Activated CD8-positive, alpha-beta memory T cell treated with anti-CD3 and anti-CD28 coated beads for 48 hours (primary cell): ENCODE data around the gene RAI14.

Source experiments
- DNase-seq, 3 experiments: peaks; one replicate each; pipeline ENCODE4 v3.0.0-alpha.2; 2020; ENCODE audit warnings: low read depth in 2 of 3, low spot score in 2 of 3

The RAI14 gene

DNA sequence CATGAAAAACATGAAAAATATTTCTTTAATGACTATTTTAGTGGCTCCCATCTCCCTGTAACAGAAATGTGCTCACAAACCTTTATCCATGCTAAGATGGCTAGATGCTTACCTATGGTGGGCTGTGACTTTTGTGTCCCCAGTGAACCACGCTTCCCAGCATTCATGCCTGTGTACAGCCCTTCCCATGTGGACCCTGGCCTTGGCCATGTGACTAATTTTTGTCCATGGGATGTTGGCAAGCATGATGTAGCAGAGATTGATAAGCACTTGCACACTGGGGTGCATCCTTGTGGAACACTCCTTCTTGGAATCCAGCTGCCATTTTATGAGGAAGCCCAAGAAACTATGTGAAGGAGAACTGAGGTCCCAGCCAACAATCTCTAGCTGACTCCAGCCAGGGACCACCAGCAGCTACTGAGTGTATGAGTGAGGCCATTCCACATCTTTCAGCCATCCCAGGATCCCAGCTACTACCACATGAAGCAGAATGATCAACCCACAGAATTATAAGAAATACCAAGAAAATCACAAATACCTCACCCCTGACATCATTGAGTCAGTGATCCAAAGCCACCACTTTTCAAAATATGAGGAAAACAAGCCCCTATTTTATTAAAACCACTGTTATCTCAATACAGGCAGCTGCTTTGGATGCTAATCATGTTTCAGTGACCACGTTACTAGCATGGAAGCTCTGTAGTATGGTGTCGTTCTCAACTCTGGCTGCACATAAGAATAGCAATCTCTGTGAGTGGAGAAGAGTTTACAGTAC, 16.1 kb upstream of the RAI14 start:
- DNase-seq: no peak

DNA sequence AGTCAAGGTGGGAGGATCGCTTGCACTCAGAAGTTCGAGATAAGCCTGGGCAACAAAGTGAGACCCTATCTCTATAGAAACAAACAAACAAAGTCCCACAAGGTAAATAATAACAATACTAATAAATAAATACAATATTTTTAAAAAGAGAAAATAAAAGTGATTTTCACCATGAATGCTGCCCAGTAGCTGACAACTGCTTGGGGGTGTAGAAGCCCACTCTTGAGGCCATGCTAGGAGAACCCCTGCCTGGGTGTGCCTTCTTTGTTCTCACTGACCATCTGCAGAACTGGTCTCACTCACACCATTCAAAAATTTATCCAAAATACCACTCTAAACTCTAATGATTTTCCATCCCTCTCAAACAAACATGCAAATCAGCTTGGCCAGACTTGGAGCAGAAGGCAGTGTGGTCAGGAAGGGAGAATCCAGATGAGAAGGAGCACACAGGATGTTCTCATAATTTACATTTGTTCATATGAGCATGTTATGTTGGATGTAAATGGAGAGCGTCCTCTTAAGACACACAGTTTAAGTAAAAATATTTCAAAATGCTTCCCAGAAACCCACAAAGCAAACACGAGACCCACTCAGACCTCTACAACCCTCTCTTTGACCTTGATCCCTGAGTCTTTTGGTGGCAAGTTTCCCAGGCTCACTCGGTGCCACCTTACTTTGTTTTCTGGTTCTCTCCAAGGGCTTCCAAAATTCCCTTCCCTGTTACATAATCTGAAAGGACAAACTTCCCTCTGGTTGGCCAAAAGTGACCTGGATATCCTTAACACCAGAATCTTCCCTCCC, 7.9 kb upstream of the RAI14 start:
- DNase-seq: no peak

DNA sequence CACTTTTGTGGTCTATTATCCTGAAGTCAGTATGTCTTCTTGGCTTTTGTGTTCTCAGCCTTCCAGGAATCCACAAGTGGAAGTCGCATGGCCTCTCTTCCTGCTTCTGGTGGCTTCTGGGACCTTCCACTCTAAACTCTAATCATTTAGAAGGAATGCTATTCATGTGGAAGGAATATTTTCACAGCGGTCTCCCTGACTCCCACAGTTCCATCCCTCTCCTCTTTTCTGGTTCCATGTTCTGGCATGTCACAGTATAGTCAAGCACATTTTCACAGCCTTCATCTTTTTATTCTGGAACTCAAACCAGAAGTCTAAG, 7.3 kb upstream of the RAI14 start:
- DNase-seq: no peak

DNA sequence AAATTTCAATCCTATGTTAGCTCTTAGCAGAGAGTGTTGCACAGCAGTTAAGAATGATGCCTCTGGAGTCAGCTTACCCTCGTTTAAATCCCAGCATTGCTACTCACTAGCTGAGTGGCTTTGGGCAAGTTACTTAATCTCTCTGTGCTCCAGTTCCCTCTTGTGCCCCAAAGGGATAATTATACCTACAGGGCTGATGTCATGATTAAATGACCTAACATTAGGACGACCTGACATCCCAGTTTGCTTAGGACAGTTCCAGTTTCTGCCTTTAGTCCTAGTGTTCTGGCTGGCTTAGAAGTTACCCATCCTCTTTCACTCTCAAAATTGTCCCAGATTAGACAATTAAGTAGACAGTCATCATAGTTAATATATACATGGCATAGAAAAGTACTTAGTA, 4.3 kb upstream of the RAI14 start:
- no peak for DNase-seq

DNA sequence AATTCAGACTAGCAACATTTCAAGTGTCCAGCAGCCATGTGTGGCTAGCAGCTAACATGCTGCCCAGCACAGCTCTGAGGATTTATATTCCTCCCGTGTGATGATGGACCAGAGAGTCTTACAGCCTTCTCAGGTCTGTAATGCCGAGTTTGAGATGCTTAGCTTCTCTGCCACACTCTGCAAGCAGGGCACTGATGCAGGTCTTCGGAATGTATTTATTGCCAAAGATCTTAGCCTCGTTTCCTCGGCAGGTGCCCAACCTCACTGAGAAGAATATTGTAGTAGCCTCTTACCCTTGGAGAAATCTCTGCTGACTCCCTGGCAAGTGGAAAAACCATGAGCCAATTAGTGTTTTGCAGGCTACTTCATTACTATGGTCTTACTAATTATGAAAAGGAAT, 3.7 kb upstream of the RAI14 start:
- no peak for DNase-seq

DNA sequence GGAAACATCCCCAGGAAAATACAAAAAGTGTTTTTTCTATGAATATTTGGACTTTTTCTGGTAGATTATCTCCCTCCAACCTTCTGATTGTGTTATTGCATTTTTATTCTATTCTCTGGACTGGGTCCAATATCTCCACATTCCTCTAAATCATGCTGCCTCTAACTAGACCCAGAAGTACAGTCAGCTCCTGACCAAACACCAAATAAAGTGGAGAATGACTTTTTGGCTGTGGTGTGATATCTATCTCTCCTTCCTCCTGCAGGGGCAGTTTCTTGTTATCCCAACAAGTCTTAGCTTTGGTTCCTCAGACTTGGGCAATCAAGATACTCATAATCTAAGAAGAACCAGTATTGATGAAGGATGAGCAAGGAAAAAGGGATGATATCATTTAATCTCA, 3.2 kb upstream of the RAI14 start:
- no peak for DNase-seq

DNA sequence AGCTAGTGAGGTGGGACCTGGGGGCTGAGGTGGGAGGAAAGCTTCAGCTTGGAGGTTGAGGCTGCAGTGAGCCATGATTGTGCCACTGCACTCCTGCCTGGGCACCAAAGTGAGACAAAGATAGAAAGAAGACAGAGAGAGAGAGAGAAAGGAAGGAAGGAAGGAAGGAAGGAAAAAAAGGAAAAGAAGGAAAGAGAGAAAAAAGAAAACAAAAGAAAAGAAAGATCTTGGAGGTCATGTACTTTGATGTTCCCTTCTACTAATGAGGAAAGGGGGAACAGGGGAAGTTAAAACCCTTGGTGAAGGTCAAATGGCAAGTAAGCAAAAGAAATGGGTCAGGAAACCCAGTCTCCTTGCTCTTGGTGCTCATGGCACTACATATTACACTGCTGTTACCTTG, 2.4 kb upstream of the RAI14 start:
- no peak for DNase-seq

DNA sequence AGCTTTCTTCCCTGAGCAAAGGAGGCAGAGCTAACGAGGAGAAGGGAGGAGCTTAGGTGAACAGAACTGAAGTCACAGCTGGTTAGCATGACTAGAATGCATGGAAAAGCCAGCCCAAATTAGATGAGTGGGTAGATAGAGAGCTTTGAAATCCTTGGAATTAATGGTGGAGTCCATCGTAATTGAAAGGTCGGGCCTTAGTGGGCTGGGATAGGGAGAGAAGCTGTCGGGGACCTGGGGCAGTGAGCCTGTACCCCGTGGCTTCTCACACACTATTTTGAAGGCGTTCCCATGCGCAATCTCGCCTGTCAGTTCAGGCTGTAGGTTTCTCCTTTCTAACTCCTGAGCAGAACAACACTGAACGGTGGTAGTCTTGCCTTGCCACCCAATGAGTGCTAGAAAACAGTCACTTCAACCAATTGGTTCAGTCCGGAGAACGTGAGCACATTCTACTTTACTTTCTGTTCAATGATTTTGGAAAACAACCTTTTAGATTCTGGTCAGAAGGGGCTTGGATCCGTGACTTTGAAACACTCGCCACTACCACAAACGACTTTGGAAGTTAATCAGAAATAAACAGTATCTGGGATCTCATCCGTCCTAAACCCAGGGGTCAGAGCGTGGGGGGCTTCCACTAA, 655 bp upstream of the RAI14 start:
- no peak for DNase-seq

DNA sequence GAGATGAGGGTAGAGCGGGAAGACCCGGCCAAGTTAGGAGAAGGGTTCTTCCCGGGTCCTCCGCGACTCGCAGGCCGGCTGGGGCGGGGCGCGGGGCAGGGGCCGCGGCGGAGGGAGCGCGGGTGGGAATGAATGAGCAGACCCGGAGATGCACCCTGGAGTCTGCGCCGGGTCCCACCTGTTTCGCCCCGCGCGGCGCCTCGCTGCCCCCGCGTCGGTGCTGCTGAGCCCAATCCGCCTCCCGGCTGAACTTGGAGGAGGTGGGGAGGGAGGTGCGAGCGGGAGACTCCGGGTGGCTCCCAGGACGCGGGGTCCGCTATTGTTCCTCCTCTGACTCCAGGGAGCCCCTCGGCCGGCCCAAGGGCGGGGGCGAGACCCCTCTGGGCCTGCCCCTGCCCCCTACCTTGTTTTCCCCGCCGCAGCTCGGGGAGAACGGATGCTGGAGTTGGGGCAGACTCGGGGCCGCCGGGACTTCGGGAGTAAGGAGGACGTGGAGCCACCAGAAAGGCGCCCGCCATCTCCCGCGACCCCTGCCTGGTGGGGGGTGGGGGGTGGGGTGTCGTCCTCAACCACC, 659 bp downstream of the RAI14 start:
- no peak for DNase-seq

DNA sequence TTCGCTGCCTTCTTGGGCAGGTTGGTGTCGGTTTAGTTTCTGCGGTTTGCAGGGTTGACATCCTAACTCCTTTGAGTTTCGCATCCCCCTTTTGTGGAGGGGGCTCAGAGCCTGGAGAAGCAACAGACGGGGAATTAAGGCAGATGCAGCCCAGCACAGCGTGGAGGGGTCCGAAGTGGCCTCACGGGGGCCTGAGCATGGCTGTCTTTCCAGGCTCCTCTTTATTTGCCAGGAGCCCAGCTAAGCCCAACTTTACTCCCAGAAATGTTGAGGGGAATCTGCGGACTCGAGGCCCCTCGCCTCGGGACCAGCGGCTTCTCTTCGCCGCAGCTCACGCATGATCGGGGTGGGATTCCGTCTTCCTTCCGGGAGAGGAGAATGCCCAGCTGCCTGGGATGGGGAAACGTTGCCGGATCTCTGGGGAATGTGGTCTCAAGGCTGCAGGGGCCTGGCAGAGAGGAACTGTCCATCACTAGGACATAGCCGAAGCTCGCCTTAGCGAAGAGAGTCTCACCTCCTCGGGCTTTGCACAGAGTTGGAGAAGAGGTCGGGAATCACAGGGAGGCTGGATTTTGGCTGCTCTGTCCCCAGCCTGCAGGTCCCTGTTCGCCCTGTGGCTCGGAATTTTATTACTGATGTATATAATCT, 1.3 kb downstream of the RAI14 start:
- no peak for DNase-seq

DNA sequence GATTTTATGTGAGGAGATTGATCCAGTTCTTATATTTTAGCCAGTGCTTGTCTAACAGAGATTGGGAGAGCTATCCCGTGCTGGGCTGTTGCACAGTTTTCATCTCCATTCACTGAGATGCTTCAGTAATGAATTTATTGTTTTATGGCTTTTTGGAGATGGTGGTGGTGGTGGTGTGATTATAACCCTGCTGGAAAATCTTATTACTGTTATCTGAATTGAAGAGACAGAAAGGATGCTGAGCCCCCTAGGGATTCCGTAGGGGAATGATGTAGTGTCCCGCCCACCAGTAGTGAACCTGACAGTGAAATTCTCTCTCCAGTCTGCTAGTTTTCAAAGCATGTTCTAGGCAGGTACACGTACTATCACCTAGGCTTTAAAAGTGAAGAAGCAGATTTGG, 1.9 kb downstream of the RAI14 start:
- no peak for DNase-seq

DNA sequence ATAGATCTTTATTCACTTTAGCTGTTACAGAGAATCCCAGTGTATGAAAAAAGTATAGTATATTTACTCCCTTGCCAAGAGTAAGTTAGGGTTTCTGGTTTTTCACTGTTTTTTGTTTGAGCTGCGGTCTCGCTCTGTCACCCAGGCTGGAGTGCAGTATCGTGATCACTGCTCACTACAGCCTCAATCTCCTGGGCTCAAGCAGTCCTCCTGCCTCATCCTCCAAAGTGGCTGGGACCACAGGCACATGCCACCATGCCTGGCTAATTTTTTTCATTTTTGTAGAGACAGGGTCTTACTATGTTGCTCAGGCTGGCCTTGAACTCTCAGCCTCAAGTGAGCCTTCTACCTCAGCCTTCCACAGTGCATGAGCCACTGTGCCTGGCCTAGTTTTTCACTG, 3.0 kb downstream of the RAI14 start:
- DNase-seq: no peak

DNA sequence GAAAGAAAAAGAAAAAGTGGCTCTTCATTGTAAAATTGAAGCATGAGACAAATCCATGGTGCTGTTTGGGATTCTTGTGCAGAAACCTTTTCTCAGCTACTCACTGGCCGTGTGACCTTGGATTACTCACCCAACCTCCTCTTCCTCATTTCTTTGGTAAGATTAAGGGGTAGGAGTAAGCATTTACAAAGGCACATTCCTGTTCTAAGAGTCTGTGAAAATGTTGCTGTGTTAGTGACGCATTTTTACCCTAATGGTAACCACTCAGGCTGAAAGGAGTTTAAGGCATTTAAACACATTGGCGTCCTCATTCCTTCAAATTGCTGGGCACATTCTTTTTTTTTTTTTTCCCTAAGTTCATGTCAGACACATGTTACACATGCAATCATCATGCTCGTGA, 4.3 kb downstream of the RAI14 start:
- DNase-seq: no peak

DNA sequence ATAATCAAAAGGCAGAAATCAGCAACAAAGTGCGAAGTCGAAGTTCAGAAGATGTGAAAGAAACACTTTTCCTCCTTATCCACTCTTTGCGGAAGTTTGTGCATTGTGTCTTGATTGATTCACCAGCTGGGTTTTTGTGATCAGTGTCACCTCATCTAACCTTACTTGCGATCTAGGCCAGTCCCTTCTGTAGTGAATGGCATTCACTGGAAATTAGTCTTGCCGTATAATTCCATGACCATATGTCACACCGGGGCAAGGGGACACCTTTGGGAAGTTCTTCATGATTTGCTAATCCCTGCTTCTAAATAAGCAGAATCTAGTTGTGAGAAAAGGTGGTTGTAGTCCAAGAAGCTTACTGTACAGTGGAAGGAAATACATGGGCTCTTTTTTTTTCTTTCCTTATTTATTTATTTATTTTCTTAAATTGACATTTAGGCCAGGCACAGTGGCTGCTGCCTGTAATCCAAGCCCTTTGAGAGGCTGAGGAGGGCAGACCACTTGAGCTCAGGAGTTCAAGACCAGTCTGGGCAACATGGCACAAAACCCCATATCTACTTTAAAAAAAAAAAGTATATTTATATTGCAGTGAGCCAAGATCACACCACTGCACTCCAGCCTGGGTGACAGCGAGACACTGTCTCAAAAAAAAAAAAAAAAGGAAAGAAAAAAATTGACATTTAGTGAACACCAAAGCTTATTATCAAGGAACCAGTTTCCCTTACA, 7.8 kb downstream of the RAI14 start:
- DNase-seq: no peak

DNA sequence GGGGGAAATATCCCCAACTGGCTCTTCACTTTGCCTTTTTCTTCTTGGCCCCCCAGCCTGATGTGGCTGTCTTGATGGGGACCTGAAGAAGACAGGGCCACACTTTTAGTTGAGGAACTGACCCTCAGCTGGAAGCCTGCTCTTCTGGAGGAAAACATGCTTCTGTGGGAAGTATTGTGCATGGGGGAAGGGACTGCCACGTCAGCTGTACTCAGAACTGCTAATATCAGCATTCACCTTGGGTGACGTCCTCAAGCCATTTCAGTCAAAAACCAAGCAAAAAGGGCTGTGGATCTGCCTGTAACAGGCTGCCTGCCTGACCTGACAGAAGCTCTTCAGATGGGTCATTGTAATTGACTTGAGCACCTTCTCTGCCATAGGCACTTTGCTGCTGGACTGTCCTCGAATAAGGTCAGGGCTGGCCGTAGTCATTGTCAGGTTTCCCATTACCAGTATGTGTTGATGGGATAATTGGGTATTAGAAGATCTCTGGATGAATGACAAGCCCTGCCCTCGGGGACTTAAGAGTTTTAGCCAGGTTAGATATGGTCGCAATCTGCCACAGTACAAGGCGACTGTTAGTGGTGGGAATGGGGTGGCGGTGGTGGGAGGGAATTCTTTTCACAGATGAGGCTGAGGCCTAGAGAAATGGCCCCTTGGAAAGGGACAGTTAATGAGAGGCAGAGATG, 10.4 kb downstream of the RAI14 start:
- DNase-seq: no peak

DNA sequence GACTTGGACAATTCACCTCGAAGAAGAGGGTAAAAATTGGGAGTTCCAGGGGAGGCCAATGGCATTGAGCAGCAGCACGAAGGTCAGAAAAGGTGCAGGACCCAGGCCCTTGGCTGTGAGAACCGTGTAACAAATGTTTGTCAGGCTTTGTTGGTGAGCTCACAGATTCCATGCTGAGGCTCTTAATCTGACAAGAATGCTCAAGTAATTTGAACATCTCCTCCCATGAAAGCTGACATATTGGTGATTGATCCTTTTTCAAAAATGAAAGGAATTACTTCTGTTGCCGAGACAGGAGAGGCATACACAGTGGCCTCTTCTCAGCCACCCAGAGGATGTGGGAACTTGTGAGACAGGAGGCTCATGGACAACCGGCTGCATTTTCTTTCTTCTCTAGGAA, 11.6 kb downstream of the RAI14 start:
- DNase-seq: no peak

DNA sequence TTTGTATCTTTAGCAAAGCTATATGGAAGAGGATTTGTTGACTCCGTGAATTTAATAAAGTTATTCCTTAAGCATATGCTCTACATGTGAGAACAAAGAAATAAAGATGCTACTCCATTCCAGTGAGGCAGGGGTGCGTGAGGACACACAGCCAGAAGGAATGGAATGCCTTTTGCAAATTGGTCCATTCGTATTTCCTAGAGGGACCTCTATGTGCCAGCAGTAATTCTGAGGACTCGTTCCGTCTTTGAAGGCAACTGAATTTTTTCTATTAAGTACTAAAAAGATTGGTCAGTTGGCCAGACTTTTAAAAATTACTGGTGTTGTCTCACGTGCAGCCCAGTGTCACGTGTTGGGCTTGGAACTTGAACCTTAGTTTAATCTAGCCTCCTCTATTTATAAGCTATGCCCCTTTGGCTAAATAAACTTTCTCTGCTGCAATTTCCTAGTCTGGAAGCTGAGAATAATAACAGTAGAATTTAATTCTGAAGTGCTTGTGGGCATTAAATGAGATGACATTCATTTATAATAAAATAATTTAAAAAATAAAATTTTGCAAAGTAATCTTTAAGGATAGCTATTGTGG, 13.9 kb downstream of the RAI14 start:
- DNase-seq: no peak

DNA sequence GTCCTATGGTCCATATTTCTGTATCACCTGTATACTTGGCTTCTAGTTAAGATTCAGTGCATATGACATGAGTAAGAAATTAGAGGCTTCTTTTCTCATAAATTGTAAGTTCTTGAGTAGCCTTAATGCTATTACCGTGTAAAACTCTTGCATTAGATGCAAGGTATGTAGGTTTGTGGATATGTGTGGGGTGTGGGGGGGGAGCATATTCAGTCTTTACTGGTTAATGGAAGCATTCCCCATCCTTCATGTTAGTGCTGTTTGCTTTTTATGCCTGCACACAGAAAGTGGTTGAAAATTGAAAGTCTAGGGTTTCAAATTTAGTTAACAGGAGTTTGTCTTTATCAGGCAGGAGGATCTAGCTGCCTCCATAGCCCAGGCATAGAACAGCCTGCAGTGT, 16.1 kb downstream of the RAI14 start:
- no peak for DNase-seq

DNA sequence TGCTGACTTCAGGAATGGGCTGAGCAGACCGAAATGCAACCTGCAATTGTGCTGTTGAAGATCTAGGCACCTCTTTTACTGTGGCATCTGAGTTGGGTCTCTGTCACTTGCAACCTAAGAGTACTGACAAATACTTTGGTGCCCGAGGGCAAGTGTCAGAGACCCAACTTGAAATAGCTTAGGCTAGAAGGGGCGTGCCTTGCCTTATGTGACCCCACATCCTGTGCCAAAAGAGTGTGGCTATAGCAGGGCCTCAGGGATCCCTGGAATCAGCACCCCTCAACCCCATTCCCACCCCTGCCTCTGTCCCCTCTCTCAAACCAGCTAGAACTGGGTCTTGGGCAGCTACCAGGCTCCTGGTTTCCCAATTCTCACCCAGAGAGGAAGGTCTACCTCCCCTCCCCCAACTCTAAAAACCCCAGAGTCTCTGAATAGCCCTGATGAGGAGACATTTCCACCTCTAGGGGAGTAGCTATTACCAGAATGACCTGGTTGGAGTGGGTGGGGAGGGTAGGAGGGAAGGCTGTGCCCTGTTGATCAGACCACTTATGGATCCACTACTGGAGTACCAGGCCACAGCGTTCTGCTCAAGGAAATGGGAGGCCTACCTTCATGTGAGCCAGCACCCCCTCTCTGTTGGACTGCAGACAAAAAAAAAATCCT, 17.5 kb downstream of the RAI14 start:
- DNase-seq: no peak
